Activated CD4-positive, alpha-beta T cell treated with anti-CD3 and anti-CD28 coated beads for 24 hours (primary cell): ENCODE measurements around the gene EP400.
"Not testable (repeated sequence)": the region's sequence is repeated elsewhere in the genome, so short reads cannot be mapped to it uniquely, and the experiment has no call there.

Experiments
- DNase-seq, 2 donors: peaks; one replicate each; pipeline ENCODE4 v3.0.0-alpha.2; 2020; ENCODE audit warnings: low read depth in 2 of 2

EP400 gene

DNA sequence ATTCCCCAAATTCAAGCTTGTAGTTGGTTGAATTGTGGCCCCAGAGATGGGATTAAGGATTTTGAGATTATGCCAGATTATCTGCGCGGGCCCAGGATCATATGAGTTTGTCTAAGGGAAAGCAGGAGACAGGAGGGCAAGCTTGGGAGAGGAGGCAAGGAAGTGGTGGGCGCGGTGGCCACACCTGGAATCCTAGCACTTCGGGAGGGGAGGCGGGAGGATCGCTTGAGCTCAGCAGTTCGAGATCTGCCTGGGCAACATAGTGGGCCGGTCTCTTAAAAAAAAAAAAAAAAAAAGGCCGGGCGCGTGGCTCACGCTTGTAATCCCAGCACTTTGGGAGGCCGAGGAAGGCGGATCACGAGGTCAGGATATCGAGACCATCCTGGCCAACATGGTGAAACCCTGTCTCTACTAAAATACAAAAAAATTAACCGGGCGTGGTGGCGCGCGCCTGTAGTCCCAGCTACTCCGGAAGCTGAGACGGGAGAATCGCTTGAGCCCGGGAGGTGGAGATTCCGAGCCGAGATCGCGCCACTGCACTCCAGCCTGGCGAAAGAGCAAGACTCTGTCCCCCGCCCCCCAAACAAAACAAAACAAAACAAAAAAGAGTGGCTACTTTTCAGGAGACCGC, 21.5 kb upstream of the EP400 start:
- DNase-seq: no peak

DNA sequence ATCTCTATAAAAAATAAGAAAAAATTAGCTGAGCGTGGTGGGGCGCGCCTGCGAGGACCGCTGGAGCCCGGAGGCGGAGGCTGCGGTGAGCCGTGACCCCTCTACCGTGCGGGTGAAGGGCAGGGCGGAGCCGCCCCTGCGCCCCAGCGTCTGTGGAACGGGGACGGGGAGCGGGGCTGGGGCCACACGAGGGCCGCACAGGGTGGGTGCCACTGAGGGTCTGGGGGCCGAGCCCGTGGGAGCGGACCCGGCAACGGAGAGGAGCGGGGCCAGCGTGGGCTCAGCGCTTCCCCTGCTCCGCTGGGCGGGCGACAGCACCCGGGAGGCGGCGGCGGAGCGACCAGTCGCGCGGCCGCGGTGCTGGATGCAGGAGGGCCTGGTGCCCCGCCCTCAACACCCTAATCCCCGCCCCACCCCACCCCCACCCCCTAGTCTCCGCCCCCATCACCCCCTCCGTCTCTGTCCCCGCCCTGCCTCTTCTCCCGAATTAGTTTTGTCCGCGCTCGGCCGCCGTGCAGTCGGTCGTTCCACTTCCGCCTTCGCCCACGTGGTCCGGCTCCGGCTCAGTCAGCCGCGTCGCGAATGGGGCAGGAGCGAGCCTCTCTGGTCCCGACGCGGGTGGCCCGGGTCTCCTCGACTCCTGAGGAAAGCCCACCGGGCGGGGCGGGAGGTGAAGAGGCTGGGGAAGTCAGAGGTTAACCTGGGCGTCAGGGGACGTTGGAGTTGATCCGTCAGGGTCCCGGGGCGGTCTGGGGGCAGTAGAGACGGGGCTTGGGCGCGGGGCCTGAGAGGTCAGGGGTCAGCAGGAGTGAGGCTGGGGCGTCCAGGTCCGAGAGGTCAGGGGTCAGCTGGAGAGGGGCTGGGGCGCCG, 20.8 kb upstream of the EP400 start, which contains the start of gene PUS1:
PUS1 (plus strand) TSS at position 566 of the 870 bp plus-strand sequence. CDS start 447 bp downstream, outside the sequence.
- peak; percentile 84 to 86 for DNase-seq

DNA sequence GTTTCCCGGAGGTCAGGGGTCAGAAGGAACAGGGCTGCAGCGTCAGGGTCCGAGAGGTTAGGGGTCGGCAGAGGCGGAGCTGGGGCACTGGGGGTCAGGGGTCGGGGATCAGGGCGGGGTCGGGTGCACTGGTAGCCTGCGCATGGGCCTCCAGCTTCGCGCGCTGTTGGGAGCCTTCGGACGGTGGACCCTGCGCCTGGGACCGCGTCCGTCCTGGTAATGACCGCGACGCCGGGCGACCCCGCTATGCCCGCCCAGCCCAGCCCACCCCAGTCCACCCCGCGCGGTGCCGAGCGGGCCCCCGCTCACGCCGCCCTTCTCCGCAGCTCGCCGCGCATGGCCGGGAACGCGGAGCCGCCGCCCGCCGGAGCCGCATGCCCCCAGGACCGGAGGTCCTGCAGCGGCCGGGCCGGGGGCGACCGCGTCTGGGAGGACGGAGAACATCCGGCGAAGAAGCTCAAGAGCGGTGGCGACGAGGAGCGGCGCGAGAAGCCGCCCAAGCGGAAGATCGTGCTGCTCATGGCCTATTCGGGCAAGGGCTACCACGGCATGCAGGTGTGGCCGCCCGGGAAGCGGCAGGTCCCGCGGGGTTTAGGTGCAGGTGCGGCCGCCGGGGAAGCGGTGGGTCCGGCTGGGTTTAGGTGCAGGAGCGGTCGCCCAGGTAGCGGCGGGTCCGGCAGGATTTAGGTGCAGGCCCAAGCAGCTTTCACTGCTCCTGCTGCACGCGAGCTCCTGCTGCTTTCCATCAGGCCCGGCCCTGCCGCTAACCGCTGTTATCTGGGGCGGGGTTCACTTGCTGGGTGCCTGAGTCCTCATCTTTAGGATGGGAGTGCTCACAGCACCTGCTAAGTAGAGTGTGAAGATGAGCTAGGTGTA, 19.9 kb upstream of the EP400 start:
- DNase-seq: peak in 1 of 2 donors; percentile 19

GRCh38 chr12:131930510-131930909, 19.2 kb upstream of the EP400 start:
- DNase-seq: no peak

DNA sequence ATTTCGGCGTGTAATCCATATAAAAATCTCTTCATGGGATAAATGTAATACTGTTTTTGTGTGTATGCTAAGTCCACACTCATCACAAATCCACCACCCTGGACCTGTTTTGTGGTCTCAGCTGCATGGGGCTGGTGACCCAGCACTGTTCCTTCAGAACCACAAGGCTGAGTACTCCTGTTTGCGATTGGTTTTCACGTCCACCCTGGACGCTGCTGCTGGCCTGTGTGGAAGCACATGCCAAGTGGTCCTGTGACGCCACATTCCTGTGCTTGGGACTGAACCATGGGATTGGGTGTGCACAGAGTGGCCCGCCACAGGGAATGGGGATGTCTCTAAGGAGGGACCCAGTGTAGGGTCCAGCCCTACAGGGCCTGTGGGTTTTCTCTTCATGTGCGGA, 16.4 kb upstream of the EP400 start:
- no peak for DNase-seq

GRCh38 chr12:131934535-131934934, 15.2 kb upstream of the EP400 start:
- DNase-seq: no peak

DNA sequence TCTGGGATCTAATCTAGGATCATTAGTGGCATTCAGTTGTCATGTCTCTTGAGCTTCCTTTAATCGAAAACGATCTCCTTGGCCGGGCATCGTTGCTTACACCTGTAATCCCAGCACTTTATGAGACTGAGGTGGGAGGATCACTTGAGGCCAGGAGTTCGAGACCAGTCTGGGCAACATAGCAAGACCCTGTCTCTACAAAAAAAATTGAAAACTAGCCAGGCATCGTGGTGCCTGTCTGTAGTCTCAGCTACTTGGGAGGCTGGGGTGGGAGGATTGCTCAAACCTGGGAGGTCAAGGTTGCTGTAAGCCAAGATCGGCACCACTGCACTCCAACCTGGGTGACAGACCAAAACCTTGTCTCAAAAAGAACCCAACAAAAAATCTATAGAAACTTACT, 11.7 kb upstream of the EP400 start:
- DNase-seq: no peak

GRCh38 chr12:131939007-131939406, 10.7 kb upstream of the EP400 start:
- no peak for DNase-seq

- DNase-seq: no peak
These were observed 9.6 kb upstream of the EP400 start for GRCh38 chr12:131940141-131940547.

GRCh38 chr12:131941116-131941986, 8.4 kb upstream of the EP400 start:
- DNase-seq: no peak

- DNase-seq: no peak
These were observed 7.8 kb upstream of the EP400 start for GRCh38 chr12:131941987-131942341.

DNA sequence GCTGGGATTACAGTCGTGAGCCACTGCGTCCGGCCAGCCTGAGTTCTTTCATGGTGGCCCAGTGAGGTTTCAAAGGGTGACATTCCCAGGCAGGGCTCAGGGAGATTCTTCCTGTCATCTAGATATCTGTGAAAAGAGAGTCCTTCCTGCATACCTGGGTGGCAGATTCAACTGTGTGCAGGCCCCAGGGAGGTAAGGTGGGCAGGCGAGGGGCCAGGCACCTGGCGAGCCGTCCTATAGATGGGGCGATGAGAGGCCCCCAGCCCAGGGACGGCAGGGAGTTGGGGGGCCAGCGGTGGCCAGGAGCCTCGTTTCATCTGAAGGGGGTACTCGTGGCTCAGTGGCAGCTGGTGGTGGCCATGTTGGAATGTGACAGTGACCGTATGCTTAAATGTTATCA, 7.1 kb upstream of the EP400 start:
- no peak for DNase-seq

DNA sequence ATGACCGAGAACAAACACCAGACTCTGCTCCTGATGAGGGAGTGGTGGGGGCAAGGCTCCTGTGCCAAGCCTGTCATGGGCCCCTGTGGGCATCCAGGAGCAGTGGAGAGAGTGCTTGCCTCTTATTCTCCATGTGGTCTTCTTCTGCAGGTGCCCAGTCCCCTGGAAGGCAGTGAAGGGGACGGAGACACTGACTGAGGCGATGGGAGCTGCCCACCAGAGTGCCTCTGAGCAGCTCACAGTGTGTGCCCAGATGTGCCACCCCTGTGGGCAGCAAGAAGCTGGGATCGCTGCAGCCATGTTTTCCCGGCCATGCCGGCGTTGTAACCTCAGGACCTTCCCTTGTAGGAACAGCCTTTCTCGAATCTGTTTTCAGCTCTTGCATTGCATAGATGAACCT, 6.4 kb upstream of the EP400 start:
- no peak for DNase-seq

GRCh38 chr12:131943876-131944275, 5.9 kb upstream of the EP400 start:
- DNase-seq: no peak

DNA sequence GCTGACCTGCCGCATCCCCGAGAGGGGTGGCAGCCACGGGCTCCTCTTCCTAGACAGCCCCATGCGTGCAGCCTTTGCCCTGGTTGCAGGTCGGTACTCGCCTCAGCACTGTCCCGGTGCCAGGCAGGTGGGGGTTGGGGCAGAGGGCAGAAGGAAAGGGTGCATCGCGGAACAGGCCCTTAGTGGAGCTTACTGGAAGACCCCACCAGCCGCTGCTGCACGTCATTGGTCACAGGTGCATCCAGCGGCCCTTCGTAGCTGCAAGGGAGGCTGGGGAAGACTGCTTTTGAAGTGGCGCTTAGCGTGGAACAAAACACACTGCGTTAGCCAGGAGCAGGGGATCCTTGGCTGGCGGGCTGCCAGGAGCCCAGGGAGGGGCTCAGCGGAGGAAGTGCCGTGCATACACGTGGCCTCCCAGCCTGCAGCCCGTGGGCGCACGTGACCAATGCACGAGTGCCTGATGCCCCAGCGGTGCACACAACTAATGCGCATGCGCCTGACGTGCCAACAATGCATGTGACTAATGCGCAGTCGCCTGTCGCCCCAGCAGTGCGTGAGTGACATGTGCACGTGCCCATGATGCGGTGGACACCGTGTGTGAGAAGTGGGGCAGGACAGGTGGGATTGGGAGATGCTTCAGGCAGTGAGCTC, 5.0 kb upstream of the EP400 start:
- no peak for DNase-seq

DNA sequence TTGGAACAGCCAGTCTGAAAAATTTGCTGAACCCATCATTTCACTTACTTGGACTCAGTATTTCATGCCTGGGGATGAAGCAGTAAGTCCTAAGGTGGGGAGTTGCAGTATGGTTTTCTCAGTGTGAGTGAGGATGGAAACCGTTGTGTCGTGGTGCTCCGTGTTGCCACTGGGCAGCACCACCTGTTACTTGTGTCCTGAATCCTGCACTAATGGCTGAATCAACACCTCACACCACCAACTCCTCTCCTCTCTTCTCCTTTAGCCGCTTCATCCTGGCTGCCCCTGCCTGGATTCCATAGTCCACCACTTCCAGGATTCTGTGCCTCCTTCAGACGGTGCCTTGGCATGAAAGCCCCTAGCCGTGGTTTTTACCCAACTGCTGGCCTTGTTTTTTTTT, 3.0 kb upstream of the EP400 start:
- DNase-seq: no peak

DNA sequence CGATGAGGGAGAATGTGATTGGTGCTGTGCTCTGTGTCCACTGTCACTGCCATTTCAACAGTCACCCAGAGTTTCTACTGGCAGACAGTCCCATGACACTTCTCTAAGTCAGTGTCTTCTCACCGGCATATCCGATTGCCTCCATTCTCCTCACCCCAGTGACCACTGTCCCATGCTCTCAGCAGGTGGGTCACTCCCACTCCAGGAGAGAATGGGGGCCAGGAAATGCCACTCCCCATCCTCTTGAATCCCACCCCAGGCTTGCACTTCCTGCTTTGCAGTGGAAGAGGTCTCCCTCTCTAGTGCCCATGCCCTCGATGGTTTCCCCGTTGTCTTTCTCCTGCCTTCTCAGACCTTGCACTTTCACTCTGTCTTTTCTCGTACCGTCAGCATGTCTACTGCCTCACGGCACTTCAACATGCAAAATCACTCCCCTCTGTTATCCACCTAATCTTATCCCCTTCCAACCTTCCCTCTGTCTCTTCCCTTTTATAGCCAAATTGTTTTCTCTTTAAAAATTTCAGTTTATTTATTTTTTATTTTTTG, 2.2 kb upstream of the EP400 start:
- DNase-seq: no peak

DNA sequence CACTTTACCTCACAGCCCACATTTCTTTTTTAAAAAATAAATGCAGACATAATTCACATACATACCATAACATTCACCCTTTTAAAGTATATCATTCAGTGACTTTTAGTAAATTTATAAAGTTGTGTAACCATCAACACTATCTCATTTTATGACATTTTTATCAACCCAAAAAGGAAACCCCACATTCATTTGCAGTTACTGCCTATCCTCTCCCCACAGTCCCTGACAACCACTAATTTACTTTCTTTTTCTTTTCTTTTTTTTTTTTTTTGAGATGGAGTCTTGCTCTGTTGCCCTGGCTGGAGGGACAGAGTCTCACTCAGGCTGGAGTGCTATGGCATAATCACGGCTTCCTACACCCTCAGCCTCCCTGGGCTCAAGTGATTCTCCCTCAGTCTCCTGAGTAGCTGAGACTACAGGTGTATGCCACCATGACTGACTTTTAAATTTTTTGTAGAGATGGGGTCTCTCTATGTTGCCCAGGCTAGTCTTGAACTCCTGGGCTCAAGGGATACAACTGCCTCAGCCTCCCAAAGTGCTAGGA, 1.5 kb upstream of the EP400 start:
- no peak for DNase-seq

- not testable (repeated sequence) for DNase-seq
These were observed 870 bp upstream of the EP400 start for GRCh38 chr12:131948713-131949430.
